GM06990 (cell line): ENCODE results near the gene LYRM4.

ENCODE experiments used
- DNase-seq: peaks from one replicate; pipeline ENCODE4 v3.0.0-alpha.2; 2011; ENCODE audit not compliant: insufficient read length; ENCODE audit errors: extremely low read depth
- H3K27me3 ChIP-seq: replicated peaks from 2 replicates; pipeline ENCODE4 v1.6.0; 2011; ENCODE audit warnings: low read length; ENCODE audit not compliant: control insufficient read depth, insufficient read depth
- H3K36me3 ChIP-seq: 2 replicates; pipeline ENCODE4 v1.5.1; 2011; ENCODE audit warnings: low read length; ENCODE audit not compliant: control insufficient read depth, insufficient read depth
- H3K4me3 ChIP-seq: replicated peaks from 2 replicates; pipeline ENCODE4 v1.5.1; 2011; ENCODE audit warnings: low read depth, mild to moderate bottlenecking, control low read depth, low read length
- TF ChIP-seq, protein P1 (sequence below): IDR thresholded peaks from 2 replicates; pipeline ENCODE4 v1.5.1; 2011; ENCODE audit warnings: low read length, control low read depth, mild to moderate bottlenecking, inconsistent platforms; ENCODE audit not compliant: insufficient read depth, poor library complexity, severe bottlenecking

LYRM4 gene

DNA sequence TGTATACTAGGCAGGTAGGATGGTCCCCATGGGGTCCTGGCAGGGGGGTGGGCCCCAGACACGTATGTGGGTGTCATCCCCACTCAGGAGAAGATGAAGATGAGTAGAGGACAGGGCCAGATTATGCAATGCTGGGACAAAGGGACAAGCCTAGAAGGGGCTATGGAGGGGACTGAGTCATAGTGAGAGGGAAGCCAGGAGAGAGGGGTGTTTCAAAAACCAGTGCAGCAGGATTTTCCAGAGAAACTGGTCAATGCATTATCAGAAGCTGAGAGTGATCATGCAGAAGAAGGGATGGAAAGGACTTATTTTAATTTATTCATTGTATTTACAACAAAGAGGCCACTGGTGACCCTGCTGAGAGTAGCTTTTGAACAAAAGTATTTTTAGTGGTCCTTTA, 101.6 kb downstream of the LYRM4 start:
- no peak for DNase-seq
- Histone ChIP-seq H3K27me3 (no peaks in the 10 kb centered on the region), H3K4me3 (no peak overlapping the region), H3K36me3 (no peaks in the 10 kb centered on the region; the same call in 1 of the 2 replicates)
- TF ChIP-seq, protein P1, sequence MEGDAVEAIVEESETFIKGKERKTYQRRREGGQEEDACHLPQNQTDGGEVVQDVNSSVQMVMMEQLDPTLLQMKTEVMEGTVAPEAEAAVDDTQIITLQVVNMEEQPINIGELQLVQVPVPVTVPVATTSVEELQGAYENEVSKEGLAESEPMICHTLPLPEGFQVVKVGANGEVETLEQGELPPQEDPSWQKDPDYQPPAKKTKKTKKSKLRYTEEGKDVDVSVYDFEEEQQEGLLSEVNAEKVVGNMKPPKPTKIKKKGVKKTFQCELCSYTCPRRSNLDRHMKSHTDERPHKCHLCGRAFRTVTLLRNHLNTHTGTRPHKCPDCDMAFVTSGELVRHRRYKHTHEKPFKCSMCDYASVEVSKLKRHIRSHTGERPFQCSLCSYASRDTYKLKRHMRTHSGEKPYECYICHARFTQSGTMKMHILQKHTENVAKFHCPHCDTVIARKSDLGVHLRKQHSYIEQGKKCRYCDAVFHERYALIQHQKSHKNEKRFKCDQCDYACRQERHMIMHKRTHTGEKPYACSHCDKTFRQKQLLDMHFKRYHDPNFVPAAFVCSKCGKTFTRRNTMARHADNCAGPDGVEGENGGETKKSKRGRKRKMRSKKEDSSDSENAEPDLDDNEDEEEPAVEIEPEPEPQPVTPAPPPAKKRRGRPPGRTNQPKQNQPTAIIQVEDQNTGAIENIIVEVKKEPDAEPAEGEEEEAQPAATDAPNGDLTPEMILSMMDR, result no peak

DNA sequence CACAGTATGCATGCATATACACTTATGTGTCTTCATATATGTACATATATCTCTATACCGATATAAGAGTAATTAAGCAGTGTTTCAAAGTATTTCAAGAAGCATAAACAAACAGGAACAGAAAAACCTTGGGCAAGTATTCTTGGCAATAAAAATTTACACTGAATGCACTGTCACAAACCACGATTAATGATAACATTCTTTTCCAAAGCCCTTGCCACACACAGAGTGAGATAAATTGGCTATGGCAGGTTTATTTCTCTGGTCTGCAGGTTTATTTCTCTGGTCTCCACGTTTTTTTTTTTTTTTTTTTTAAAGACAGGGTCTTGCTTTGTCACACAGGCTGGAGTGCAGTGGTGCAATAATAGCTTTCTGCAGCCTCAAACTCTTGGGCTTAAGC, 102.6 kb downstream of the LYRM4 start:
- Histone ChIP-seq H3K27me3 (no peaks in the 10 kb centered on the region), H3K36me3 (no peaks in the 10 kb centered on the region; the same call in 1 of the 2 replicates), H3K4me3 (no peak overlapping the region)
- DNase-seq, result no peak
- TF ChIP-seq, protein P1, result no peak

DNA sequence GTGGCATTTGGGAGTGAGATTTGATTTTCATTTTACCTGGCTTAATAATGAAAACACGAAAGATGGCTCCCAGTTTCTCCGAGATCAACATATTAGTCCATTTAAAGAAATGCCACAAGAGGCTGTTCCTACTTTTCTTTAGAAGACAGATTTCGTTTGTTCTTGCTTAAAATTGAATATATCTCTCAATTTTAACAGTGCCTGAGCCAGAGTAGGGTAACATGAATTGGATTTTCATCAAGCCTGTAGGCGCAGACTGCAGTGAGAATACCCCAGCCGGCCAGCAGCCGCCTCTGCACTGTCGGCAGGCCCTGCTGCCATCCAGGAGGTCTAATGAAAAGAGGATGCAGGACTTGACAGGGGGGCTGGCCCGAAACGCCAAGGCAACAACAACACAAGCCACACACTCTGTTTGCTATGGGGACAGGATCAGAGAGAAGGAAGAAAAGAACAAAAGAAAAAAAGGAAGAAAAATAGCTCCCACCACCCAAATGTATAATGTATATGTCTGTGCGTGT, 103.1 kb downstream of the LYRM4 start:
- DNase-seq, result no peak

DNA sequence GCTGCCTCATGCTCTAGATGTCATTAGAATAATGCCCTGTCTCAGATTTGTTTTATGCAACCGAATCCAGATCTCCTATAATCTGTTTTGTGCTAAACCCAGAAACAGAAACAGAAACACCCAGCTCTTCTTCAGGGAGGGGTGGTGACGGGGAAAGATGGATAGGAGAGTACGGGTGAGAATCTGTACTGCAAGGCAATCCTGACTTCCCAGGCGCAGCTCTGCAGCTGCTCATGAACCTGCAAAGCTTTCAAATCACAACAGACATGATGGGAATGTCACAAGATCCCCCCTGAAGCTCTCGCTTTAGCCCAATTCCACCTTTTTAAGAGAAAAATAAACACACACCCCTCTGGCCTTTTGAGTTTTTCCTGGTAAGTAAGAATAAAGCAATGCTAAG, 104.1 kb downstream of the LYRM4 start:
- H3K36me3 ChIP-seq, result no peaks in the 10 kb centered on the region; the same call in 1 of the 2 replicates
- DNase-seq, result no peak
- no peak overlapping the region for H3K4me3 ChIP-seq
- TF ChIP-seq, protein P1, result no peak
- no peaks in the 10 kb centered on the region for H3K27me3 ChIP-seq

More for the DNA sequence above, 103.1 kb downstream of the LYRM4 start:
- Histone ChIP-seq H3K27me3 (no peaks in the 10 kb centered on the region), H3K4me3 (no peak overlapping the region), H3K36me3 (no peaks in the 10 kb centered on the region; the same call in 1 of the 2 replicates)
- TF ChIP-seq, protein P1, result no peak

DNA sequence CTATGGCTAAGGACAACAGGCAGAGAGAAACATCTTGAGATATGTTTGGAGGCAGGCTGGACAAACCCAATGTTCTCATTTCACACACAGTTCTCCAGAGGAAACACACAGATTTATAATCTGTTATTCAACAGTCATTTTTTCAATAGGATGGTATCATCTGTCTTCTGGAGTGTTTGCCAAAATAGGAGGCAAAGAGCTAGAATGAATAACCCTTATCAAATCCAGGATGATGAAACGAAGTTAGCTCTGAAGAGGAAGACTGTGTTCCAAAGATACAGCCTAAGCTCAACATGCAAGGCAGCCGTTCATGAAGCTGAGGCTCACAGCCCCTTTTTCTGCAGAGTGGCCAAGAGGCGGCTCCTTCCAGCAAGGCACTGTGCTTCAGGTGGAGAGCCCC, 104.8 kb downstream of the LYRM4 start:
- H3K36me3 ChIP-seq, result no peaks in the 10 kb centered on the region; the same call in 1 of the 2 replicates
- no peak for DNase-seq
- no peaks in the 10 kb centered on the region for H3K27me3 ChIP-seq
- H3K4me3 ChIP-seq, result no peak overlapping the region
- TF ChIP-seq, protein P1, result no peak

DNA sequence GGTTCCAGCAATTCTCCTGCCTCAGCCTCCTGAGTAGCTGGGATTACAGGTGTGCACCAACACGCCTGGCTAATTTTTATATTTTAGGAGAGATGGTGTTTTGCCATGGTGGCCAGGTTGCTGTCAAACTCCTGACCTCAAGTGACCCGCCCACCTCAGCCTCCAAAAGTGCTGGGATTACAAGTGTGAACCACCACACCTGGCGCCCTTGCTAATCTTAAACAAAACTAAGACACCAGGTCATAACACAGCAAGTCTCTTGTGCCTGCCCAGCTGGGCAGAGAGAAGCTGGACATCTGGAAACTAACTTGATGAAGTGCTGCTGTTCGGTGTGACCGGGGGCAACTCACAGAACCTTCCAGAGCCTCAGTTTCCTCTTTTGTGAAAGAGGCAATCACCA, 107.6 kb downstream of the LYRM4 start:
- no peak for DNase-seq
- TF ChIP-seq, protein P1, result no peak
- Histone ChIP-seq H3K27me3 (no peaks in the 10 kb centered on the region), H3K36me3 (no peaks in the 10 kb centered on the region), H3K4me3 (no peak overlapping the region)
